ENCODE measurements around the gene IL1RAPL1.

- TF ChIP-seq CTCF (IDR thresholded peaks at IDR 0.05) = no peak
- TF ChIP-seq POLR2A (IDR thresholded peaks at IDR 0.05; ENCODE audit: low read depth) = no peak
These were observed 999.9 kb downstream of the IL1RAPL1 start for GRCh38 chrX:29587107-29587506.

All from esophagus muscularis mucosa (tissue), 3 donors.